WTC11 (cell line): ENCODE results near the gene PLEKHM3. TPM values are rescaled to one million over a fixed set of nuclear protein-coding genes. Genes with fewer than 3 reads are reported as not detected.

Source experiments
- ATAC-seq: fragments of 200-7000 bp; cut with Tn5 transposase; 2 replicates; pipeline ENCODE4 v1.10.0; 2021; ENCODE audit warnings: mild to moderate bottlenecking, moderate library complexity
- CTCF ChIA-PET: fragments of 300-600 bp; sonication (Branson Sonifier 250); formaldehyde crosslinking; loops from one replicate; lab custom pipeline; 2021; ENCODE audit warnings: antibody characterized with exemption; lab: Charles Lee
- POLR2A ChIA-PET: fragments of 350-600 bp; sonication (Branson Sonifier 250); formaldehyde crosslinking; loops from one replicate; lab custom pipeline; 2021; ENCODE audit warnings: antibody characterized with exemption; lab: Charles Lee
- DNase-seq: peaks from one replicate; pipeline ENCODE4 v3.0.0; 2021; ENCODE audit warnings: low spot score
- H3K27ac Mint-ChIP-seq: 2 replicates; pipeline ENCODE4 v1.8.0; 2021; ENCODE audit warnings: mixed read lengths
- H3K27me3 Mint-ChIP-seq: 2 replicates; pipeline ENCODE4 v1.8.0; 2021; ENCODE audit warnings: low read depth, mild to moderate bottlenecking, moderate library complexity, mixed read lengths
- H3K36me3 Mint-ChIP-seq: 2 replicates; pipeline ENCODE4 v1.8.0; 2021; ENCODE audit warnings: mixed read lengths
- H3K4me1 Mint-ChIP-seq: 2 replicates; pipeline ENCODE4 v1.8.0; 2022; ENCODE audit warnings: mixed read lengths
- H3K4me3 Mint-ChIP-seq: 2 replicates; pipeline ENCODE4 v1.8.0; 2021; ENCODE audit warnings: mild to moderate bottlenecking, moderate library complexity, mixed read lengths
- H3K9me3 Mint-ChIP-seq: 2 replicates; pipeline ENCODE4 v1.8.0; 2021; ENCODE audit warnings: mixed read lengths
- ARID4B ChIP-seq: sonication (generic); formaldehyde crosslinking; IDR thresholded peaks from 2 replicates; pipeline ENCODE4 v1.8.0; 2023; ENCODE audit warnings: missing genetic modification reagents, mild to moderate bottlenecking, borderline replicate concordance
- ATF2 ChIP-seq: sonication (generic); formaldehyde crosslinking; IDR thresholded peaks from 2 replicates; pipeline ENCODE4 v1.8.1; 2022; ENCODE audit warnings: low read depth, missing genetic modification reagents, borderline replicate concordance
- CDX4 ChIP-seq: fragments of 250-450 bp; sonication (Bioruptor Pico); IDR thresholded peaks from 2 replicates; pipeline ENCODE4 v1.9.0; 2021; ENCODE audit warnings: moderate library complexity, mild to moderate bottlenecking, inconsistent platforms, borderline replicate concordance
- CREM ChIP-seq: sonication (generic); formaldehyde crosslinking; IDR thresholded peaks from 2 replicates; pipeline ENCODE4 v1.8.1; 2022; ENCODE audit warnings: mild to moderate bottlenecking, missing genetic modification reagents, moderate library complexity
- CTCF ChIP-seq: fragments of 200-600 bp; IDR thresholded peaks from 2 replicates; pipeline ENCODE4 v1.8.0; 2022; ENCODE audit warnings: antibody characterized with exemption
- E2F4 ChIP-seq: sonication (generic); formaldehyde crosslinking; IDR thresholded peaks from 2 replicates; pipeline ENCODE4 v1.8.1; 2022; ENCODE audit warnings: low read depth, mild to moderate bottlenecking, moderate library complexity, missing genetic modification reagents, borderline replicate concordance
- EMX1 ChIP-seq: fragments of 250-450 bp; sonication (Bioruptor Pico); IDR thresholded peaks from 2 replicates; pipeline ENCODE4 v1.8.0; 2021; ENCODE audit warnings: mild to moderate bottlenecking
- FOXK1 ChIP-seq: sonication (generic); formaldehyde crosslinking; IDR thresholded peaks from 2 replicates; pipeline ENCODE4 v1.8.0; 2022; ENCODE audit warnings: mild to moderate bottlenecking, moderate library complexity, missing genetic modification reagents
- GABPB1 ChIP-seq: sonication (generic); formaldehyde crosslinking; IDR thresholded peaks from 2 replicates; pipeline ENCODE4 v1.8.1; 2023; ENCODE audit warnings: mild to moderate bottlenecking, missing genetic modification reagents
- MAX ChIP-seq: sonication (generic); formaldehyde crosslinking; IDR thresholded peaks from 2 replicates; pipeline ENCODE4 v1.8.0; 2022; ENCODE audit warnings: mild to moderate bottlenecking, missing genetic modification reagents
- MLX ChIP-seq: sonication (generic); formaldehyde crosslinking; IDR thresholded peaks from 2 replicates; pipeline ENCODE4 v1.8.1; 2023; ENCODE audit warnings: mild to moderate bottlenecking, missing genetic modification reagents, moderate library complexity
- NFYB ChIP-seq: sonication (generic); formaldehyde crosslinking; conservative IDR thresholded peaks from 2 replicates; pipeline ENCODE4 v1.8.0; 2022; ENCODE audit warnings: low read depth, missing genetic modification reagents
- NR2C2 ChIP-seq: sonication (generic); formaldehyde crosslinking; IDR thresholded peaks from 2 replicates; pipeline ENCODE4 v1.8.0; 2022; ENCODE audit warnings: mild to moderate bottlenecking, missing genetic modification reagents
- NR3C1 ChIP-seq: sonication (generic); formaldehyde crosslinking; conservative IDR thresholded peaks from 2 replicates; pipeline ENCODE4 v1.8.1; 2023; ENCODE audit warnings: low read depth, mild to moderate bottlenecking, missing genetic modification reagents
- SMAD3 ChIP-seq: sonication (generic); formaldehyde crosslinking; IDR thresholded peaks from 2 replicates; pipeline ENCODE4 v1.8.0; 2022; ENCODE audit warnings: missing genetic modification reagents, mild to moderate bottlenecking, borderline replicate concordance
- SOX15 ChIP-seq: fragments of 250-450 bp; sonication (Bioruptor Pico); IDR thresholded peaks from 2 replicates; pipeline ENCODE4 v1.9.0; 2021; ENCODE audit warnings: mild to moderate bottlenecking
- ZBTB21 ChIP-seq: sonication (generic); formaldehyde crosslinking; IDR thresholded peaks from 2 replicates; pipeline ENCODE4 v1.8.1; 2023; ENCODE audit warnings: mild to moderate bottlenecking, missing genetic modification reagents, borderline replicate concordance
- ZNF138 ChIP-seq: sonication (generic); formaldehyde crosslinking; conservative IDR thresholded peaks from 2 replicates; pipeline ENCODE4 v1.8.1; 2022; ENCODE audit warnings: mild to moderate bottlenecking, moderate library complexity, missing genetic modification reagents
- ZNF219 ChIP-seq: sonication (generic); formaldehyde crosslinking; IDR thresholded peaks from 2 replicates; pipeline ENCODE4 v1.8.0; 2023; ENCODE audit warnings: missing genetic modification reagents, mild to moderate bottlenecking, borderline replicate concordance
- ZNF232 ChIP-seq: sonication (generic); formaldehyde crosslinking; IDR thresholded peaks from 2 replicates; pipeline ENCODE4 v1.8.0; 2022; ENCODE audit warnings: mild to moderate bottlenecking, missing genetic modification reagents
- ZNF425 ChIP-seq: fragments of 250-450 bp; sonication (Bioruptor Pico); conservative IDR thresholded peaks from 2 replicates; pipeline ENCODE4 v1.9.0; 2021; ENCODE audit warnings: mild to moderate bottlenecking
- total RNA-seq: library from RNA; stranded (reverse); gene quantifications from 3 replicates; pipeline ENCODE4 v1.2.3, GENCODE V29; 2021

PLEKHM3 gene
- total RNA-seq, 1 experiment from 2014 or later: 5.8 TPM

- TF ChIP-seq EMX1 (CRISPR knock-in tag) (no peak), SMAD3 (CRISPR knock-in tag) (no peak), GABPB1 (CRISPR knock-in tag) (no peak), NR2C2 (CRISPR knock-in tag) (no peak), NFYB (CRISPR knock-in tag) (no peak)
Measured at GRCh38 chr2:207867905-207868304, 157.4 kb downstream of the PLEKHM3 start (continued).

GRCh38 chr2:207867056-207867455 lies 158.3 kb downstream of the PLEKHM3 start:
- CTCF ChIA-PET: no interaction called here
- no peaks in the 10 kb centered on the region for H3K36me3 Mint-ChIP-seq
- no peak for DNase-seq
- H3K9me3 Mint-ChIP-seq: no peaks in the 10 kb centered on the region
- H3K27me3 Mint-ChIP-seq: no peaks in the 10 kb centered on the region
- TF ChIP-seq ZBTB21 (CRISPR knock-in tag): no peak
- TF ChIP-seq ZNF138: no peak
- no peak for TF ChIP-seq SOX15 (CRISPR knock-in tag)
- TF ChIP-seq ZNF219 (CRISPR knock-in tag): no peak
- no peak for TF ChIP-seq ARID4B (CRISPR knock-in tag)
- no peak for TF ChIP-seq NFYB (CRISPR knock-in tag)
- no peak for TF ChIP-seq CDX4 (CRISPR knock-in tag)
- no peak for TF ChIP-seq ZNF425 (CRISPR knock-in tag)
- TF ChIP-seq ZNF232 (CRISPR knock-in tag): no peak
- TF ChIP-seq ATF2: no peak
- H3K27ac Mint-ChIP-seq: no peak overlapping the region
- ATAC-seq: no peak
- no peak overlapping the region for H3K4me3 Mint-ChIP-seq
- H3K4me1 Mint-ChIP-seq: peaks cover 8% of the 10 kb centered on the region; the same call in 1 of the 2 replicates
- POLR2A ChIA-PET: no interaction called here

- no peak for DNase-seq
- CTCF ChIA-PET: no interaction called here
- H3K4me3 Mint-ChIP-seq: no peak overlapping the region
- no peak for ATAC-seq
- H3K36me3 Mint-ChIP-seq: no peaks in the 10 kb centered on the region
- H3K4me1 Mint-ChIP-seq: peaks cover 11% of the 10 kb centered on the region
- no peak overlapping the region for H3K27ac Mint-ChIP-seq
- no peaks in the 10 kb centered on the region for H3K9me3 Mint-ChIP-seq
- no peaks in the 10 kb centered on the region for H3K27me3 Mint-ChIP-seq
- POLR2A ChIA-PET: no interaction called here
- no peak for TF ChIP-seq CREM (CRISPR knock-in tag)
- no peak for TF ChIP-seq E2F4 (CRISPR knock-in tag)
- no peak for TF ChIP-seq MLX (CRISPR knock-in tag)
- TF ChIP-seq CTCF: no peak
- no peak for TF ChIP-seq SMAD3 (CRISPR knock-in tag)
- no peak for TF ChIP-seq FOXK1
- TF ChIP-seq NR3C1: no peak
- no peak for TF ChIP-seq MAX (CRISPR knock-in tag)
- TF ChIP-seq SOX15 (CRISPR knock-in tag): no peak
- TF ChIP-seq ZNF138: no peak
Measured at GRCh38 chr2:207865210-207865609, 160.1 kb downstream of the PLEKHM3 start.
